ENCODE data around the gene GALNT17.

The GALNT17 gene

GRCh38 chr7:71497256-71497946, 365.5 kb downstream of the GALNT17 start:
- no peak for DNase-seq (ENCODE audit: insufficient read length)
- no peak for TF ChIP-seq TAF1 (IDR thresholded peaks at IDR 0.05; ENCODE audit: borderline replicate concordance, low read depth, low read length)
- TF ChIP-seq POLR2A (IDR thresholded peaks at IDR 0.05; ENCODE audit: low read depth, low read length) = no peak
- no peak for TF ChIP-seq POLR2AphosphoS5 (IDR thresholded peaks at IDR 0.05; ENCODE audit: low read depth, low read length)
- FAIRE-seq = no peak

- no peak for FAIRE-seq
- no peak for TF ChIP-seq POLR2A (IDR thresholded peaks at IDR 0.05; ENCODE audit: low read depth, low read length)
- TF ChIP-seq POLR2AphosphoS5 (IDR thresholded peaks at IDR 0.05; ENCODE audit: low read depth, low read length) = no peak
- no peak for TF ChIP-seq TAF1 (IDR thresholded peaks at IDR 0.05; ENCODE audit: borderline replicate concordance, low read depth, low read length)
These were observed 366.4 kb downstream of the GALNT17 start for GRCh38 chr7:71498381-71498780.

GRCh38 chr7:71504697-71505441, 372.9 kb downstream of the GALNT17 start:
- DNase-seq (ENCODE audit: insufficient read length) (no peak), FAIRE-seq (no peak)
- TF ChIP-seq POLR2A (IDR thresholded peaks at IDR 0.05; ENCODE audit: low read depth, low read length) (no peak), TAF1 (IDR thresholded peaks at IDR 0.05; ENCODE audit: borderline replicate concordance, low read depth, low read length) (no peak), POLR2AphosphoS5 (IDR thresholded peaks at IDR 0.05; ENCODE audit: low read depth, low read length) (no peak)

More at GRCh38 chr7:71498381-71498780, 366.4 kb downstream of the GALNT17 start:
- DNase-seq (ENCODE audit: insufficient read length) = no peak

- FAIRE-seq (no peak), DNase-seq (ENCODE audit: insufficient read length) (no peak)
- TF ChIP-seq TAF1 (IDR thresholded peaks at IDR 0.05; ENCODE audit: borderline replicate concordance, low read depth, low read length) (no peak), POLR2A (IDR thresholded peaks at IDR 0.05; ENCODE audit: low read depth, low read length) (no peak), POLR2AphosphoS5 (IDR thresholded peaks at IDR 0.05; ENCODE audit: low read depth, low read length) (no peak)
These were observed 374.9 kb downstream of the GALNT17 start for GRCh38 chr7:71506822-71507221.

- TF ChIP-seq POLR2A (IDR thresholded peaks at IDR 0.05; ENCODE audit: low read depth, low read length) = no peak
- no peak for TF ChIP-seq POLR2AphosphoS5 (IDR thresholded peaks at IDR 0.05; ENCODE audit: low read depth, low read length)
- TF ChIP-seq TAF1 (IDR thresholded peaks at IDR 0.05; ENCODE audit: borderline replicate concordance, low read depth, low read length) = no peak
- FAIRE-seq = no peak
- DNase-seq (ENCODE audit: insufficient read length) = no peak
These were observed 376.0 kb downstream of the GALNT17 start for GRCh38 chr7:71507680-71508602.

GRCh38 chr7:71509381-71509780, 377.4 kb downstream of the GALNT17 start:
- DNase-seq (ENCODE audit: insufficient read length) (no peak), FAIRE-seq (no peak)
- TF ChIP-seq TAF1 (IDR thresholded peaks at IDR 0.05; ENCODE audit: borderline replicate concordance, low read depth, low read length) (no peak), POLR2A (IDR thresholded peaks at IDR 0.05; ENCODE audit: low read depth, low read length) (no peak), POLR2AphosphoS5 (IDR thresholded peaks at IDR 0.05; ENCODE audit: low read depth, low read length) (no peak)

- no peak for FAIRE-seq
- no peak for TF ChIP-seq TAF1 (IDR thresholded peaks at IDR 0.05; ENCODE audit: borderline replicate concordance, low read depth, low read length)
- no peak for TF ChIP-seq POLR2AphosphoS5 (IDR thresholded peaks at IDR 0.05; ENCODE audit: low read depth, low read length)
- TF ChIP-seq POLR2A (IDR thresholded peaks at IDR 0.05; ENCODE audit: low read depth, low read length) = no peak
- no peak for DNase-seq (ENCODE audit: insufficient read length)
These were observed 379.4 kb downstream of the GALNT17 start for GRCh38 chr7:71511361-71511807.

GRCh38 chr7:71517940-71518699, 386.2 kb downstream of the GALNT17 start:
- TF ChIP-seq POLR2A (IDR thresholded peaks at IDR 0.05; ENCODE audit: low read depth, low read length) (no peak), POLR2AphosphoS5 (IDR thresholded peaks at IDR 0.05; ENCODE audit: low read depth, low read length) (no peak), TAF1 (IDR thresholded peaks at IDR 0.05; ENCODE audit: borderline replicate concordance, low read depth, low read length) (no peak)
- no peak for FAIRE-seq
- no peak for DNase-seq (ENCODE audit: insufficient read length)

GRCh38 chr7:71518880-71519279, 386.9 kb downstream of the GALNT17 start:
- TF ChIP-seq POLR2AphosphoS5 (IDR thresholded peaks at IDR 0.05; ENCODE audit: low read depth, low read length) (no peak), TAF1 (IDR thresholded peaks at IDR 0.05; ENCODE audit: borderline replicate concordance, low read depth, low read length) (no peak), POLR2A (IDR thresholded peaks at IDR 0.05; ENCODE audit: low read depth, low read length) (no peak)
- FAIRE-seq (no peak), DNase-seq (ENCODE audit: insufficient read length) (no peak)

GRCh38 chr7:71521506-71521905, 389.6 kb downstream of the GALNT17 start:
- FAIRE-seq (no peak), DNase-seq (ENCODE audit: insufficient read length) (no peak)
- TF ChIP-seq POLR2AphosphoS5 (IDR thresholded peaks at IDR 0.05; ENCODE audit: low read depth, low read length) (no peak), POLR2A (IDR thresholded peaks at IDR 0.05; ENCODE audit: low read depth, low read length) (no peak), TAF1 (IDR thresholded peaks at IDR 0.05; ENCODE audit: borderline replicate concordance, low read depth, low read length) (no peak)

Measured in GM12892 (cell line).